ENCODE measurements around the gene SNX24.

The SNX24 gene

DNA sequence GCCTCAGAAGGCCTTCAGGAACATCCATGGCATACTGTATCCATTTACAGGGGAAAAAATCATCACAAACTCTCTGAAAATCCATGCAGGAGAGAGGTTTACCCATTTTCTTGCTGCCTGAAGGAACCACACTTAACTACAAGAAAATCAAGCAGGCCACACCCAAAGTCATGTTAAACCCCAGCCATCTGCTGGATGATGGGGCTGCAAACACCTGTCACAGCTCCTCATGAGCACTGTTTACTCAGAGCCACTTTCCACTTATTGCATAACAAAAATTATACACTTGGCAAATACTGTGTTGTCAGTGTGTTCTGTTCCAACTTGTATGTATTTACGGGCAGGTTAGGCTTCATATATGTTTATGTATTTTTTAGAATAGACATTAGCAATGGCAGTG is 155.3 kb downstream of the SNX24 start:
- H3K27ac ChIP-seq (ENCODE audit: low read depth, low read length) = no peak overlapping the region
- no peaks in the 10 kb centered on the region for H3K36me3 ChIP-seq (ENCODE audit: insufficient read depth, low read length)
- H3K27me3 ChIP-seq (ENCODE audit: insufficient read depth, low read length) = no peaks in the 10 kb centered on the region
- H3K4me3 ChIP-seq (ENCODE audit: low read depth, low read length) = no peak overlapping the region
- H2AFZ ChIP-seq (ENCODE audit: low read length, unreplicated experiment) = no peak overlapping the region
- no peaks in the 10 kb centered on the region for H3K4me1 ChIP-seq (ENCODE audit: control insufficient read depth, insufficient read depth, low read length, unreplicated experiment)
- no peaks in the 10 kb centered on the region for H3K79me2 ChIP-seq (ENCODE audit: control insufficient read depth, insufficient read depth, low read length, unreplicated experiment)

DNA sequence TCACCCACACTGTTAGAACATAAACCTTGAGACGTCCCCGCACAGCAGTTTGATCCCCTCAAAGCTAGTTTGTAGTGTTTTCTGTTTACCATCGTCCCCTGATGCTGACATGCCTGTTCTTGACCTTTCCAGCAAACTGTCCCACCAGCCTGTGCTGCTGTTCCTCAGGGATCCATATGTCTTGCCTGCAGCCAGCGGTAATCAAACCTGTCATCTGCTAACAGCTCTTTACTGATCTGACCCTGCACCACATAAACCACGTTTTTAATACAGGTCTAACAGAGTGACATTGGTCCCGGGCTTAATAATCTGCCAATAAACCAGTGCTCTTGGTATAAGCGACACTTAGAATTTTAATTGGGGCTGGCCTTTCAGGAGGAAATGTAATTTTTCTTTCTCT is 156.4 kb downstream of the SNX24 start:
- no peak overlapping the region for H3K4me3 ChIP-seq (ENCODE audit: low read depth, low read length)
- H2AFZ ChIP-seq (ENCODE audit: low read length, unreplicated experiment) = no peak overlapping the region
- no peaks in the 10 kb centered on the region for H3K4me1 ChIP-seq (ENCODE audit: control insufficient read depth, insufficient read depth, low read length, unreplicated experiment)
- no peak overlapping the region for H3K27ac ChIP-seq (ENCODE audit: low read depth, low read length)
- H3K27me3 ChIP-seq (ENCODE audit: insufficient read depth, low read length) = no peaks in the 10 kb centered on the region
- no peaks in the 10 kb centered on the region for H3K79me2 ChIP-seq (ENCODE audit: control insufficient read depth, insufficient read depth, low read length, unreplicated experiment)
- H3K36me3 ChIP-seq (ENCODE audit: insufficient read depth, low read length) = no peaks in the 10 kb centered on the region

DNA sequence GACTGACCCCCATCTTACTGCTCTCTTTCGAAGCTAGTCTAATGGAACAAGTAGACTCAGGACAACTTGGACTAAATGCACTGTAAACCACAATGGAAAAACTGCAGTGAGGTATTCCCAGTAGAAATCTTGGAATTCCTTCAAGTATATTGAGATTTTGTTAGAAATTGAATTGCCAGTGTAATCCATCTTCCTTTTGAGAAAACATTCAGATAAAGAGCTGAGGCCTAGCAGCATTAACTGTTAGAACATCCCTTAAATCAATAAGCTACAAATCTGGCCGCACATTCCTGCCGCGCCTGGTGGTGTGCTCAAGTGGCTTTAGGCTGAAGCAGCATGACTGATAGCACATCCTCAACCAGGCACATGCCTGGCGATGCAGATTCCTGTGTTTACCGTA is 161.8 kb downstream of the SNX24 start:
- Histone ChIP-seq H3K4me1 (ENCODE audit: control insufficient read depth, insufficient read depth, low read length, unreplicated experiment) (no peaks in the 10 kb centered on the region), H3K36me3 (ENCODE audit: insufficient read depth, low read length) (no peaks in the 10 kb centered on the region; the same call in 1 of the 2 replicates), H2AFZ (ENCODE audit: low read length, unreplicated experiment) (no peak overlapping the region), H3K4me3 (ENCODE audit: low read depth, low read length) (no peak overlapping the region), H3K27me3 (ENCODE audit: insufficient read depth, low read length) (no peaks in the 10 kb centered on the region), H3K79me2 (ENCODE audit: control insufficient read depth, insufficient read depth, low read length, unreplicated experiment) (no peaks in the 10 kb centered on the region), H3K27ac (ENCODE audit: low read depth, low read length) (no peak overlapping the region)

DNA sequence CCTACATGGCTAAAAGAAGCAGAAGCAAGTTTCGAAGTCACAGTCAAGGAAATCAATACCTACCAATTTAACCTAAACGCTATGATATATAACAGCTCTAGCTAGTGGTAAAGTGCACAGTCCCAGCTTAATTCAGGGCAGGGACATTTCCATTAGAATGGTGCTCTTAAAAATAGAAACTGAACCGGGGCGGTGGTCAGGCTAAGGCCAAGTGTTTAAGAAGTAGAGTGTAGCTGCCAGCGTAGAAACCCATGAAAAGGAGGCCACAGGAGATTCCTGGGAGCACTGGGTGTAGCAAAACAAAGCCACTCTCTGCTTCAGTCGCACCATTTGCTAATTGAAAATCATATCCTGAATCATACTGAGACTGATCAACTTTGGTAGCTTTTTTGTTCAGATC is 162.3 kb downstream of the SNX24 start:
- Histone ChIP-seq H3K79me2 (ENCODE audit: control insufficient read depth, insufficient read depth, low read length, unreplicated experiment) (no peaks in the 10 kb centered on the region), H3K36me3 (ENCODE audit: insufficient read depth, low read length) (no peaks in the 10 kb centered on the region; the same call in 1 of the 2 replicates), H3K4me3 (ENCODE audit: low read depth, low read length) (no peak overlapping the region), H3K27me3 (ENCODE audit: insufficient read depth, low read length) (no peaks in the 10 kb centered on the region), H3K4me1 (ENCODE audit: control insufficient read depth, insufficient read depth, low read length, unreplicated experiment) (no peaks in the 10 kb centered on the region), H3K27ac (ENCODE audit: low read depth, low read length) (no peak overlapping the region), H2AFZ (ENCODE audit: low read length, unreplicated experiment) (no peak overlapping the region)

DNA sequence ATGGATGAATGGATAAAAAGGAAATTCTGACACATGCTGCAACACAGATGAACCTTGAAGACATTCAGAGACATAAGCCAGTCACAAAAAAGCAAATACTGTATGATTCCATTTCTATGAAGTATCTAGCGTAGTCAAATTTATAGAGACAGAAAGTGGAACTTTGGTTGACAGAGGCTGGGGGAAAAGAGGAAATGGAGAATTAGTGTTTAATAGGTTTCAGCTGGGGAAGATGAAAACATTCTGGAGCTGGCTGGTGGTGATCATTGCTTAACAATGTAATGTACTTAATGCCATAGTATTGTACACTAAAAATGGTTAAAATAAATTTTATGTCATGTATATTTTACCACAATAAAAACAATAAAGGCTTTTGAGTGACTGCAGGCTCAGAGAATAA is 166.9 kb downstream of the SNX24 start:
- H3K36me3 ChIP-seq (ENCODE audit: insufficient read depth, low read length) = no peaks in the 10 kb centered on the region; the same call in 1 of the 2 replicates

DNA sequence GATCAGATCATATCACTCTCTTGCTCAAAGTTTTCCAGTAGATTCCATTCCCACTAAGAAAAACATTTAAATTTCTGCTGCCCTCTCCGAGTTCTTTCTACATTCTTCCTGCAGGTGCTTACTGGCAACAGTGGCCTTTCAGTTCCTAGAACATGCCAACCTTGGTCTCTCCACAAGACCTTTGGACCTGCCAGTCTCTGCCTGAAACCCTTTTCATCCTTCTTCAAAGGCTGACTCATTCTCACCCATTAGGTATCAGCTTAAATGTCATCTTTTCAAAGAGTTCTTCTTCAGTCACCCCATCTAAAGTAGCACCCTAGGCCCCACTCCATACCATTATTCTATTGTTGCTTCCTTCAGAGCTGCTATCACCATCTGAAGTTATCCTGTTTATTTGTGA is 169.3 kb downstream of the SNX24 start:
- no peak overlapping the region for H3K27ac ChIP-seq (ENCODE audit: low read depth, low read length)
- no peaks in the 10 kb centered on the region for H3K79me2 ChIP-seq (ENCODE audit: control insufficient read depth, insufficient read depth, low read length, unreplicated experiment)
- no peaks in the 10 kb centered on the region for H3K36me3 ChIP-seq (ENCODE audit: insufficient read depth, low read length)
- no peaks in the 10 kb centered on the region for H3K4me1 ChIP-seq (ENCODE audit: control insufficient read depth, insufficient read depth, low read length, unreplicated experiment)
- no peak overlapping the region for H2AFZ ChIP-seq (ENCODE audit: low read length, unreplicated experiment)
- no peak overlapping the region for H3K4me3 ChIP-seq (ENCODE audit: low read depth, low read length)
- H3K27me3 ChIP-seq (ENCODE audit: insufficient read depth, low read length) = no peaks in the 10 kb centered on the region

More for the DNA sequence above, 166.9 kb downstream of the SNX24 start:
- Histone ChIP-seq H2AFZ (ENCODE audit: low read length, unreplicated experiment) (no peak overlapping the region), H3K27ac (ENCODE audit: low read depth, low read length) (no peak overlapping the region), H3K79me2 (ENCODE audit: control insufficient read depth, insufficient read depth, low read length, unreplicated experiment) (no peaks in the 10 kb centered on the region), H3K4me3 (ENCODE audit: low read depth, low read length) (no peak overlapping the region), H3K4me1 (ENCODE audit: control insufficient read depth, insufficient read depth, low read length, unreplicated experiment) (no peaks in the 10 kb centered on the region), H3K27me3 (ENCODE audit: insufficient read depth, low read length) (no peaks in the 10 kb centered on the region)

DNA sequence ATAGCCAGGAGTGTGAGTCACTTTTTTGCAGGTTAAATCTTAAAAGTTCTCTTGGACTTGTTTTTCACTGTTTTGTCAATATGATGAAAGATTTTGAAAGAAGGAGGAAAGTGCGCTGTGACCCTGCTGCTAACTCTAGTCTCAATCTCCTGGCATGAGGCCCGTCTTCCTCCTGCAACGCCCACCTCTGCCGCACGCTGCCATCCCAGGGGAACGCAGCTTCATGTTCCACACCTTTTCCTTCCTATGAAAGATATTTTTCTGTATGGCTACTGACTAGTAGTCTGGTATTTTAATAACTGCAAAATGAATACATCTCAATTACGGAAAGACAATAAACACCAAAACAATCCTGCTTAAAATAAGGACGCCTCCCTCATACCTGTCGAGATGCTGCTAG is 182.8 kb downstream of the SNX24 start:
- no peak overlapping the region for H2AFZ ChIP-seq (ENCODE audit: low read length, unreplicated experiment)
- H3K36me3 ChIP-seq (ENCODE audit: insufficient read depth, low read length) = peaks cover 11% of the 10 kb centered on the region

DNA sequence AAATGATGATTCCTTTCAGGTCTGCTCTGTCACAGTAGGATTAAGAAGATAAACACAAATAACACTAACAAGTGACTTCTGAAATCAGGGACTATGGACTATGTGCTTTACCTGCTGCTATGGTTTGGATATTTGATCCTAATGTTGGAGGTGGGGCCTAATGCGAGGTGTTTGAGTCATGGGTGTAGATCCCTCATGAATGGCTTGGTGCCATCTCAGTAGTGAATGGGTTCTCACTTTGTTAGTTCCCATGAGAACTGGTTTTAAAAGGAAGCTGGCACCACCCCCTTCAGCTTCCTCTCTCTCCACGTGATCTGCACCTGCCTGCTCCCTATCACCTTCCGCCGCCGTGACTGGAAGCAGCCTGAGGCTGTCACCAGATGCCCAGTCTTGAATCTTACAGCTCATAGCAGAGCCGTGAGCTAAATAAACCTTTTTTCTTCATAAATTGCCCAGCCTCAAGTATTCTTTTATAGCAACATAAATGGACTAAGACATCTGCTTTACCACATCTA is 187.8 kb downstream of the SNX24 start:
- H3K36me3 ChIP-seq (ENCODE audit: insufficient read depth, low read length) = peaks cover 4% of the 10 kb centered on the region; the same call in 1 of the 2 replicates
- no peaks in the 10 kb centered on the region for H3K79me2 ChIP-seq (ENCODE audit: control insufficient read depth, insufficient read depth, low read length, unreplicated experiment)
- no peaks in the 10 kb centered on the region for H3K27me3 ChIP-seq (ENCODE audit: insufficient read depth, low read length)
- H3K4me3 ChIP-seq (ENCODE audit: low read depth, low read length) = no peak overlapping the region
- no peak overlapping the region for H3K27ac ChIP-seq (ENCODE audit: low read depth, low read length)
- H2AFZ ChIP-seq (ENCODE audit: low read length, unreplicated experiment) = no peak overlapping the region
- no peaks in the 10 kb centered on the region for H3K4me1 ChIP-seq (ENCODE audit: control insufficient read depth, insufficient read depth, low read length, unreplicated experiment)

More for the DNA sequence above, 182.8 kb downstream of the SNX24 start:
- no peak overlapping the region for H3K4me3 ChIP-seq (ENCODE audit: low read depth, low read length)
- no peaks in the 10 kb centered on the region for H3K27me3 ChIP-seq (ENCODE audit: insufficient read depth, low read length)
- H3K79me2 ChIP-seq (ENCODE audit: control insufficient read depth, insufficient read depth, low read length, unreplicated experiment) = no peaks in the 10 kb centered on the region
- H3K4me1 ChIP-seq (ENCODE audit: control insufficient read depth, insufficient read depth, low read length, unreplicated experiment) = no peaks in the 10 kb centered on the region
- no peak overlapping the region for H3K27ac ChIP-seq (ENCODE audit: low read depth, low read length)

DNA sequence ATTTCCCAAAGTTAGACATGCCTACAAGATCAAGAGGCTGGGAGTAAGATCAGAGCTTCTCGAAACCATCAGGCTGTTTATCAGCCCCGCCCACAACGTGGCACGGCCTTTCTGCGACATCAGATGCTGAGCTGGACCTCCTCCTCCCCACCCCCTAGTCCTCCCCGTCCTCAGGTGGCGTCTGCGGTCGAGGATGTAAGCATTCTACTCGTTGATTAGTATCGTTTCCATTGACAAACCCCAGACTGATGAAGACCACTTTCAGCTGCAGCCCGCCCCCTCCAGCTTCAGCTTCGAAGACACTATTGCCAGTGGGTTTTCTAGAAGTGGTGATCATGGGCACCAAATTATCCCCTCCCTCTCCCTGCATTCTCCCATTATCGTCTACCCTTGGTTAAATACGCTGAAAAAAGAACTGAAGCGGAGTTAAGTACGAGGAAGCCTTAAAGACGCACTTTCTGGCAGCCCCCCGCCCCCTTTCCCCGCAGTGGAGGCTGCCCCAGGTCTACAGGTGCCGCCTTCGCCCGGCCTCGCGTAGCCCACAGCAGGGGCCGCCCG is 190.0 kb downstream of the SNX24 start:
- Histone ChIP-seq H3K27me3 (ENCODE audit: insufficient read depth, low read length) (no peaks in the 10 kb centered on the region), H3K36me3 (ENCODE audit: insufficient read depth, low read length) (no peaks in the 10 kb centered on the region), H3K4me3 (ENCODE audit: low read depth, low read length) (peak overlapping the region; percentile 86), H3K79me2 (ENCODE audit: control insufficient read depth, insufficient read depth, low read length, unreplicated experiment) (no peaks in the 10 kb centered on the region), H3K4me1 (ENCODE audit: control insufficient read depth, insufficient read depth, low read length, unreplicated experiment) (no peaks in the 10 kb centered on the region), H3K27ac (ENCODE audit: low read depth, low read length) (no peak overlapping the region), H2AFZ (ENCODE audit: low read length, unreplicated experiment) (peak overlapping the region; percentile 39)

DNA sequence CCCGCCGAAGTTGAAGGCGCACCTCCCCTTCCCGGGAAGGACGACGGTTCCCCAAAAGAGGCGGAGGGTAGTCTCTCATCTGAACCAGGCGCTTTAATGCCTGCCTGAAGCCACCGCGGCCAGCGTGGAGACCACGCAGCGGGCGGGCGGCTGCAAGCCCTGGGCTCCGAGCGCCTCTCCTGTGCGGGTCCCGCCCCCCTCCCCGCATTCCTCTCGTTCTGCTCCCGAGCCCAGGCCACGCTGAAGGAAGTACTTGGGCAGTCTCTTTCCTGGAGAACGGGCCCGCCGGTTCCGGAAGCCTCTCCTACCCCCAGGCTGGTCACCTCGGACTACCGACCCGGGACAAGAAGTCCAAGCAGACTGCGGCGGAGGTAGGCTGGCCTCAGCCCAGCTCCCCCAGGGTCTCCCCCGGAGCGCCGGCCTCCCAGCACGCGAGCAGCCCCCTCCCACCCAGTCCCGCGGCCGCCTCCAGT is 190.5 kb downstream of the SNX24 start:
- no peaks in the 10 kb centered on the region for H3K36me3 ChIP-seq (ENCODE audit: insufficient read depth, low read length)
- no peaks in the 10 kb centered on the region for H3K27me3 ChIP-seq (ENCODE audit: insufficient read depth, low read length)
- peak overlapping the region; percentile 39 for H2AFZ ChIP-seq (ENCODE audit: low read length, unreplicated experiment)
- H3K4me3 ChIP-seq (ENCODE audit: low read depth, low read length) = peak overlapping the region; percentile 86
- H3K79me2 ChIP-seq (ENCODE audit: control insufficient read depth, insufficient read depth, low read length, unreplicated experiment) = no peaks in the 10 kb centered on the region
- H3K4me1 ChIP-seq (ENCODE audit: control insufficient read depth, insufficient read depth, low read length, unreplicated experiment) = no peaks in the 10 kb centered on the region
- no peak overlapping the region for H3K27ac ChIP-seq (ENCODE audit: low read depth, low read length)

DNA sequence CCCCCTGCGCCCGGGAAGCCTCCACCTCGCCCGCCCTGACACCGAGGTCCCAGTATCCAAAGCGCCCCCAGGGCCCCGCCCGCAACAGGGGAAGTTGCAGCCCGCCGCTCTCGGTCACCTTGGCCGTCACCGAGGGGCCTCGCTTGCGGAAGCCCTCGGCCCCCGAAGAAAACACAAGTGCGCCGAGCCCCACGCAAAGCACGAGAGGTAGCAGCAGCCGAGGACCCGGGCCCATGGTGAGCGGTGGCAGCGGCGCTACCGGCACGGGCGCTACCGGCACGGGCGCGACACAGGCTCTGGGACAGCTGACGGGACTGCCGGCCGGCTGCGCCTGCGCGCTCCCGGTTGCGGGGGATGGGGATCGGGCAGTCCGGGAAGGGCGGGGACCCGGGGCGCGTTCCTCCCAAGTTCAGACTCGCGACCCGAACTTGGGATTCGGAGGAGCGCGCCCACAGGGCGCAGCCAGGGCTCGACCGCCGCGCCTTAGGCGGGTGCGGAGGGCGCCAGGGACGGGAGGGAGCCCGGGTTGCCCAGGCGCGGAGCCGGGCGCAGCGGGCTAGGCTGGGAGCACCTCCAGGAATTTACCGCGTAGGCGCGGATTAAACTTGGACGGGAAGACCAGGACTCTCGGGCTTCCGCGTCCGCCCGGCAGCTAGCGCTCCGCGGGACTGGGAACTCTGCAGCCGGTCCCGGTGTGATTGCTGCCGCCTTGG is 191.1 kb downstream of the SNX24 start, which contains the start of gene PPIC:
TSS of gene PPIC (minus strand) at position 335 of the 713 bp plus-strand sequence. CDS start at position 235, 100 bp downstream.
- peak within 1 kb of the TSS; percentile 40 for H3K27ac ChIP-seq (ENCODE audit: low read depth, low read length)
- peak within 1 kb of the TSS; percentile 86 for H3K4me3 ChIP-seq (ENCODE audit: low read depth, low read length)

More for the DNA sequence above, 191.1 kb downstream of the SNX24 start, which contains the start of gene PPIC:
- Histone ChIP-seq H3K36me3 (ENCODE audit: insufficient read depth, low read length) (no peaks in the 10 kb centered on the region), H2AFZ (ENCODE audit: low read length, unreplicated experiment) (peak within 1 kb of the TSS; percentile 76), H3K79me2 (ENCODE audit: control insufficient read depth, insufficient read depth, low read length, unreplicated experiment) (no peaks in the 10 kb centered on the region), H3K4me1 (ENCODE audit: control insufficient read depth, insufficient read depth, low read length, unreplicated experiment) (no peaks in the 10 kb centered on the region), H3K27me3 (ENCODE audit: insufficient read depth, low read length) (no peaks in the 10 kb centered on the region)
